ENCODE results near the gene FYCO1. TPM values are rescaled to one million over a fixed set of nuclear protein-coding genes. Genes with fewer than 3 reads are reported as not detected.

Gene FYCO1
- total and polyA plus RNA-seq, 10 of the 15 experiments (the other 5 are each of a cell fraction or from before 2014, with no cell fraction given): 1.5 to 8.4 (median 6.5) TPM

DNA sequence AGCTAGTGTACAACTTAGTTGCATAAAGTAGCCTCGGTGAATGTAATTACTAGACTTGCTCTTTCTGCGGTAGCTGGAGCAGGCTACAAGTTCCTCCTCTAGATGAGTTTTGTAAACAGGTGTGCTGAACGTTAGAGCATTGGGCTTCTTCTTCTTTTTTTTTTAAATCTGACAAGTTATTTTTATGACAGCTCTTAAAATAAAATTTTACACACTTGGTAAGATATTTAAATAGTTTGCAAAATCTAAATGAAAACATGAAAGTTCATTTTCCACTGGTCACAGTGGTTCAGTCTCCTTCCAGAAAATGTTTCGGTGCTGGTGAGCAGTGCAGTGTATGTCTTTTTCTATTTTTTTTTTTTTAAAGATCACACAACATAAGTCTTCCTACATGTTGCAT is 106.3 kb downstream of the FYCO1 start:
- peaks cover 0 to 2% of the 10 kb centered on the region in 2 experiments; a peak in 1 of 4 replicates for H3K36me3 ChIP-seq (ENCODE audit: control insufficient read depth in 2 of 2, insufficient read depth in 2 of 2, low read length in 1 of 2)
- H3K4me1 ChIP-seq (ENCODE audit: control insufficient read depth, insufficient read depth, low read length): peaks cover 42% of the 10 kb centered on the region
- 75% methylated on average over 4 of the region's 4 CpGs for WGBS (ENCODE audit: insufficient coverage, insufficient replicate concordance, low lambda C conversion rate, missing lambda C conversion rate)
- H3K9me3 ChIP-seq (replicated peaks; ENCODE audit: control insufficient read depth, insufficient read depth, low read length): peaks cover 5% of the 10 kb centered on the region; the same call in 2 of the 3 replicates
- DNase-seq (ENCODE audit: low read depth, low spot score): no peak
- H3K9ac ChIP-seq (ENCODE audit: control insufficient read depth, insufficient read depth, low read length): no peak overlapping the region
- no peak overlapping the region for H2AFZ ChIP-seq (ENCODE audit: control insufficient read depth, low read depth, low read length)
- in situ Hi-C loops (cut with MboI) (no loop called here), intact Hi-C loops (cut with micrococcal nuclease; ENCODE audit: unreplicated experiment) (no loop called here)
- no TSS peak for BruUV-seq (replicated peaks)
- H3K27ac ChIP-seq (ENCODE audit: control insufficient read depth, insufficient read depth): peak overlapping the region; percentile 15; the same call in 1 of the 2 replicates
- POLR2A ChIA-PET: interaction anchor here (1.6 kb wide), 1 partner anchor 22 kb away, joined by 6 read pairs; no protein-coding TSS in a partner anchor
- H4K20me1 ChIP-seq (ENCODE audit: control insufficient read depth, insufficient read depth): no peaks in the 10 kb centered on the region
- H3K79me2 ChIP-seq (ENCODE audit: control insufficient read depth, insufficient read depth, low read length): no peaks in the 10 kb centered on the region
- SMC1A ChIA-PET (ENCODE audit: uncharacterized antibody, unreplicated experiment): interaction anchor here (0.7 to 7.3 kb wide), 7 partner anchors 12 to 47 kb away, joined by 3 to 127 read pairs (median 4); no protein-coding TSS in a partner anchor
- RAD21 ChIA-PET (ENCODE audit: unreplicated experiment): interaction anchor here (0.5 to 1.1 kb wide), 5 partner anchors 16 to 104 kb away, joined by 3 to 4 read pairs (median 4); no protein-coding TSS in a partner anchor
- no peak for ATAC-seq
- H3K4me3 ChIP-seq: no peak overlapping the region
- H3K4me2 ChIP-seq (ENCODE audit: control insufficient read depth, insufficient read depth): peak overlapping the region; percentile 17; the same call in 1 of the 2 replicates
- no peaks in the 10 kb centered on the region for H3K27me3 ChIP-seq (replicated peaks in 1 of 2; ENCODE audit: control insufficient read depth in 2 of 2, insufficient read depth in 2 of 2, low read length in 1 of 2)
- no peak for FAIRE-seq
- CTCF ChIA-PET: interaction anchor here (0.7 kb wide), 1 partner anchor 40 kb away, joined by 3 read pairs; no protein-coding TSS in a partner anchor
- TF ChIP-seq MTA2 (IDR thresholded peaks at IDR 0.05; ENCODE audit: low read depth) (no peak), FOXM1 (IDR thresholded peaks at IDR 0.05; ENCODE audit: low read depth, low read length) (peak; percentile 55; the same call in 1 of the 2 replicates), MEF2A (IDR thresholded peaks at IDR 0.05; ENCODE audit: insufficient read depth, low read depth, low read length) (peak; percentile 67; the same call in 1 of the 2 replicates), RCOR1 (conservative IDR thresholded peaks at IDR 0.05; ENCODE audit: low read depth, low read length) (no peak), ZNF274 (IDR thresholded peaks at IDR 0.05; ENCODE audit: insufficient read depth, insufficient read length) (no peak), MTA3 (IDR thresholded peaks at IDR 0.05; ENCODE audit: borderline replicate concordance, low read length) (peak; percentile 69; the same call in 1 of the 2 replicates)
- TF ChIP-seq, protein P1, sequence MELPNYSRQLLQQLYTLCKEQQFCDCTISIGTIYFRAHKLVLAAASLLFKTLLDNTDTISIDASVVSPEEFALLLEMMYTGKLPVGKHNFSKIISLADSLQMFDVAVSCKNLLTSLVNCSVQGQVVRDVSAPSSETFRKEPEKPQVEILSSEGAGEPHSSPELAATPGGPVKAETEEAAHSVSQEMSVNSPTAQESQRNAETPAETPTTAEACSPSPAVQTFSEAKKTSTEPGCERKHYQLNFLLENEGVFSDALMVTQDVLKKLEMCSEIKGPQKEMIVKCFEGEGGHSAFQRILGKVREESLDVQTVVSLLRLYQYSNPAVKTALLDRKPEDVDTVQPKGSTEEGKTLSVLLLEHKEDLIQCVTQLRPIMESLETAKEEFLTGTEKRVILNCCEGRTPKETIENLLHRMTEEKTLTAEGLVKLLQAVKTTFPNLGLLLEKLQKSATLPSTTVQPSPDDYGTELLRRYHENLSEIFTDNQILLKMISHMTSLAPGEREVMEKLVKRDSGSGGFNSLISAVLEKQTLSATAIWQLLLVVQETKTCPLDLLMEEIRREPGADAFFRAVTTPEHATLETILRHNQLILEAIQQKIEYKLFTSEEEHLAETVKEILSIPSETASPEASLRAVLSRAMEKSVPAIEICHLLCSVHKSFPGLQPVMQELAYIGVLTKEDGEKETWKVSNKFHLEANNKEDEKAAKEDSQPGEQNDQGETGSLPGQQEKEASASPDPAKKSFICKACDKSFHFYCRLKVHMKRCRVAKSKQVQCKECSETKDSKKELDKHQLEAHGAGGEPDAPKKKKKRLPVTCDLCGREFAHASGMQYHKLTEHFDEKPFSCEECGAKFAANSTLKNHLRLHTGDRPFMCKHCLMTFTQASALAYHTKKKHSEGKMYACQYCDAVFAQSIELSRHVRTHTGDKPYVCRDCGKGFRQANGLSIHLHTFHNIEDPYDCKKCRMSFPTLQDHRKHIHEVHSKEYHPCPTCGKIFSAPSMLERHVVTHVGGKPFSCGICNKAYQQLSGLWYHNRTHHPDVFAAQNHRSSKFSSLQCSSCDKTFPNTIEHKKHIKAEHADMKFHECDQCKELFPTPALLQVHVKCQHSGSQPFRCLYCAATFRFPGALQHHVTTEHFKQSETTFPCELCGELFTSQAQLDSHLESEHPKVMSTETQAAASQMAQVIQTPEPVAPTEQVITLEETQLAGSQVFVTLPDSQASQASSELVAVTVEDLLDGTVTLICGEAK (IDR thresholded peaks at IDR 0.05; ENCODE audit: borderline replicate concordance): no peak
- TF ChIP-seq, protein P2, sequence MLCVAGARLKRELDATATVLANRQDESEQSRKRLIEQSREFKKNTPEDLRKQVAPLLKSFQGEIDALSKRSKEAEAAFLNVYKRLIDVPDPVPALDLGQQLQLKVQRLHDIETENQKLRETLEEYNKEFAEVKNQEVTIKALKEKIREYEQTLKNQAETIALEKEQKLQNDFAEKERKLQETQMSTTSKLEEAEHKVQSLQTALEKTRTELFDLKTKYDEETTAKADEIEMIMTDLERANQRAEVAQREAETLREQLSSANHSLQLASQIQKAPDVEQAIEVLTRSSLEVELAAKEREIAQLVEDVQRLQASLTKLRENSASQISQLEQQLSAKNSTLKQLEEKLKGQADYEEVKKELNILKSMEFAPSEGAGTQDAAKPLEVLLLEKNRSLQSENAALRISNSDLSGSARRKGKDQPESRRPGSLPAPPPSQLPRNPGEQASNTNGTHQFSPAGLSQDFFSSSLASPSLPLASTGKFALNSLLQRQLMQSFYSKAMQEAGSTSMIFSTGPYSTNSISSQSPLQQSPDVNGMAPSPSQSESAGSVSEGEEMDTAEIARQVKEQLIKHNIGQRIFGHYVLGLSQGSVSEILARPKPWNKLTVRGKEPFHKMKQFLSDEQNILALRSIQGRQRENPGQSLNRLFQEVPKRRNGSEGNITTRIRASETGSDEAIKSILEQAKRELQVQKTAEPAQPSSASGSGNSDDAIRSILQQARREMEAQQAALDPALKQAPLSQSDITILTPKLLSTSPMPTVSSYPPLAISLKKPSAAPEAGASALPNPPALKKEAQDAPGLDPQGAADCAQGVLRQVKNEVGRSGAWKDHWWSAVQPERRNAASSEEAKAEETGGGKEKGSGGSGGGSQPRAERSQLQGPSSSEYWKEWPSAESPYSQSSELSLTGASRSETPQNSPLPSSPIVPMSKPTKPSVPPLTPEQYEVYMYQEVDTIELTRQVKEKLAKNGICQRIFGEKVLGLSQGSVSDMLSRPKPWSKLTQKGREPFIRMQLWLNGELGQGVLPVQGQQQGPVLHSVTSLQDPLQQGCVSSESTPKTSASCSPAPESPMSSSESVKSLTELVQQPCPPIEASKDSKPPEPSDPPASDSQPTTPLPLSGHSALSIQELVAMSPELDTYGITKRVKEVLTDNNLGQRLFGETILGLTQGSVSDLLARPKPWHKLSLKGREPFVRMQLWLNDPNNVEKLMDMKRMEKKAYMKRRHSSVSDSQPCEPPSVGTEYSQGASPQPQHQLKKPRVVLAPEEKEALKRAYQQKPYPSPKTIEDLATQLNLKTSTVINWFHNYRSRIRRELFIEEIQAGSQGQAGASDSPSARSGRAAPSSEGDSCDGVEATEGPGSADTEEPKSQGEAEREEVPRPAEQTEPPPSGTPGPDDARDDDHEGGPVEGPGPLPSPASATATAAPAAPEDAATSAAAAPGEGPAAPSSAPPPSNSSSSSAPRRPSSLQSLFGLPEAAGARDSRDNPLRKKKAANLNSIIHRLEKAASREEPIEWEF (IDR thresholded peaks at IDR 0.05; ENCODE audit: insufficient replicate concordance, low read depth, low read length): no peak
- TF ChIP-seq, protein P3, sequence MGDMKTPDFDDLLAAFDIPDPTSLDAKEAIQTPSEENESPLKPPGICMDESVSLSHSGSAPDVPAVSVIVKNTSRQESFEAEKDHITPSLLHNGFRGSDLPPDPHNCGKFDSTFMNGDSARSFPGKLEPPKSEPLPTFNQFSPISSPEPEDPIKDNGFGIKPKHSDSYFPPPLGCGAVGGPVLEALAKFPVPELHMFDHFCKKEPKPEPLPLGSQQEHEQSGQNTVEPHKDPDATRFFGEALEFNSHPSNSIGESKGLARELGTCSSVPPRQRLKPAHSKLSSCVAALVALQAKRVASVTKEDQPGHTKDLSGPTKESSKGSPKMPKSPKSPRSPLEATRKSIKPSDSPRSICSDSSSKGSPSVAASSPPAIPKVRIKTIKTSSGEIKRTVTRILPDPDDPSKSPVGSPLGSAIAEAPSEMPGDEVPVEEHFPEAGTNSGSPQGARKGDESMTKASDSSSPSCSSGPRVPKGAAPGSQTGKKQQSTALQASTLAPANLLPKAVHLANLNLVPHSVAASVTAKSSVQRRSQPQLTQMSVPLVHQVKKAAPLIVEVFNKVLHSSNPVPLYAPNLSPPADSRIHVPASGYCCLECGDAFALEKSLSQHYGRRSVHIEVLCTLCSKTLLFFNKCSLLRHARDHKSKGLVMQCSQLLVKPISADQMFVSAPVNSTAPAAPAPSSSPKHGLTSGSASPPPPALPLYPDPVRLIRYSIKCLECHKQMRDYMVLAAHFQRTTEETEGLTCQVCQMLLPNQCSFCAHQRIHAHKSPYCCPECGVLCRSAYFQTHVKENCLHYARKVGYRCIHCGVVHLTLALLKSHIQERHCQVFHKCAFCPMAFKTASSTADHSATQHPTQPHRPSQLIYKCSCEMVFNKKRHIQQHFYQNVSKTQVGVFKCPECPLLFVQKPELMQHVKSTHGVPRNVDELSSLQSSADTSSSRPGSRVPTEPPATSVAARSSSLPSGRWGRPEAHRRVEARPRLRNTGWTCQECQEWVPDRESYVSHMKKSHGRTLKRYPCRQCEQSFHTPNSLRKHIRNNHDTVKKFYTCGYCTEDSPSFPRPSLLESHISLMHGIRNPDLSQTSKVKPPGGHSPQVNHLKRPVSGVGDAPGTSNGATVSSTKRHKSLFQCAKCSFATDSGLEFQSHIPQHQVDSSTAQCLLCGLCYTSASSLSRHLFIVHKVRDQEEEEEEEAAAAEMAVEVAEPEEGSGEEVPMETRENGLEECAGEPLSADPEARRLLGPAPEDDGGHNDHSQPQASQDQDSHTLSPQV (IDR thresholded peaks at IDR 0.05): no peak

All from GM12878 (cell line).